Activated CD4-positive, alpha-beta memory T cell treated with anti-CD3 and anti-CD28 coated beads, Interleukin-2, amount 10 ng/mL, durations not matched to agents 7 days and 5 days (primary cell): ENCODE data around the gene SLC9C1. TPM values are rescaled to one million over a fixed set of nuclear protein-coding genes. Genes with fewer than 3 reads are reported as not detected.

Source experiments
- CTCF ChIA-PET: fragments of 350-600 bp; sonication (Branson Sonifier 250); formaldehyde crosslinking; loops from one replicate; lab custom pipeline; 2021; ENCODE audit warnings: antibody characterized with exemption, inconsistent platforms; lab: Charles Lee
- POLR2A ChIA-PET: fragments of 350-600 bp; sonication (Branson Sonifier 250); formaldehyde crosslinking; loops from one replicate; lab custom pipeline; 2021; ENCODE audit warnings: antibody characterized with exemption; lab: Charles Lee
- DNase-seq: peaks from one replicate; pipeline ENCODE4 v3.0.0-alpha.2; 2020
- H3K27ac Mint-ChIP-seq: one replicate; pipeline ENCODE4 v1.8.0; 2021; ENCODE audit warnings: mild to moderate bottlenecking, mixed read lengths
- H3K27me3 Mint-ChIP-seq: one replicate; pipeline ENCODE4 v1.8.0; 2021; ENCODE audit warnings: mixed read lengths
- H3K36me3 Mint-ChIP-seq: one replicate; pipeline ENCODE4 v1.8.0; 2021; ENCODE audit warnings: low read depth, mixed read lengths
- H3K4me1 Mint-ChIP-seq: one replicate; pipeline ENCODE4 v1.8.0; 2021; ENCODE audit warnings: mixed read lengths
- H3K4me3 Mint-ChIP-seq: one replicate; pipeline ENCODE4 v1.8.0; 2021; ENCODE audit warnings: mild to moderate bottlenecking, mixed read lengths
- H3K9me3 Mint-ChIP-seq: one replicate; pipeline ENCODE4 v1.8.0; 2021; ENCODE audit warnings: mixed read lengths
- total RNA-seq, 2 experiments: library from RNA; stranded (reverse); gene quantifications; one replicate each; pipeline ENCODE4 v1.2.3, GENCODE V29; 2021

SLC9C1 gene
- total RNA-seq, 2 experiments from 2014 or later: not detected

GRCh38 chr3:112149136-112149535 is 144.9 kb downstream of the SLC9C1 start:
- Mint-ChIP-seq H3K27me3 (no peaks in the 10 kb centered on the region), H3K9me3 (peaks cover 39% of the 10 kb centered on the region), H3K4me3 (no peak overlapping the region), H3K36me3 (peaks cover 29% of the 10 kb centered on the region), H3K4me1 (no peaks in the 10 kb centered on the region), H3K27ac (no peak overlapping the region)
- ChIA-PET CTCF (no interaction called here), POLR2A (no interaction called here)
- no peak for DNase-seq

- peaks cover 10% of the 10 kb centered on the region for H3K4me1 Mint-ChIP-seq
- H3K27me3 Mint-ChIP-seq: no peaks in the 10 kb centered on the region
- H3K36me3 Mint-ChIP-seq: peaks cover 32% of the 10 kb centered on the region
- H3K4me3 Mint-ChIP-seq: peak overlapping the region; percentile 45
- POLR2A ChIA-PET: interaction anchor here (1.3 kb wide), 1 partner anchor 418 kb away, joined by 3 read pairs; the partner anchor contains the start of genes ATG3 and SLC35A5
- CTCF ChIA-PET: interaction anchor here (1.5 kb wide), 1 partner anchor 32 kb away, joined by 4 read pairs; no protein-coding TSS in a partner anchor
- no peak for DNase-seq
- peaks cover 26% of the 10 kb centered on the region for H3K9me3 Mint-ChIP-seq
- H3K27ac Mint-ChIP-seq: peak overlapping the region; percentile 59
Measured at GRCh38 chr3:112143689-112144088, 150.3 kb downstream of the SLC9C1 start.

- peak overlapping the region; percentile 45 for H3K4me3 Mint-ChIP-seq
- peaks cover 26% of the 10 kb centered on the region for H3K9me3 Mint-ChIP-seq
- ChIA-PET POLR2A (interaction anchor here (1.3 kb wide), 1 partner anchor 419 kb away, joined by 3 read pairs; the partner anchor contains the start of genes ATG3 and SLC35A5), CTCF (interaction anchor here (1.5 kb wide), 1 partner anchor 32 kb away, joined by 4 read pairs; no protein-coding TSS in a partner anchor)
- H3K4me1 Mint-ChIP-seq: peaks cover 10% of the 10 kb centered on the region
- H3K27ac Mint-ChIP-seq: peak overlapping the region; percentile 59
- no peak for DNase-seq
- peaks cover 32% of the 10 kb centered on the region for H3K36me3 Mint-ChIP-seq
- no peaks in the 10 kb centered on the region for H3K27me3 Mint-ChIP-seq
Measured at GRCh38 chr3:112143251-112143650, 150.8 kb downstream of the SLC9C1 start.

GRCh38 chr3:112141293-112141692 is 152.7 kb downstream of the SLC9C1 start:
- peaks cover 18% of the 10 kb centered on the region for H3K36me3 Mint-ChIP-seq
- H3K27ac Mint-ChIP-seq: no peak overlapping the region
- ChIA-PET POLR2A (no interaction called here), CTCF (no interaction called here)
- H3K4me1 Mint-ChIP-seq: peaks cover 17% of the 10 kb centered on the region
- peaks cover 11% of the 10 kb centered on the region for H3K9me3 Mint-ChIP-seq
- H3K27me3 Mint-ChIP-seq: no peaks in the 10 kb centered on the region
- no peak overlapping the region for H3K4me3 Mint-ChIP-seq
- no peak for DNase-seq

GRCh38 chr3:112140584-112140983 is 153.4 kb downstream of the SLC9C1 start:
- POLR2A ChIA-PET: no interaction called here
- Mint-ChIP-seq H3K27me3 (no peaks in the 10 kb centered on the region), H3K4me1 (peaks cover 24% of the 10 kb centered on the region), H3K36me3 (peaks cover 10% of the 10 kb centered on the region), H3K27ac (no peak overlapping the region), H3K9me3 (peaks cover 7% of the 10 kb centered on the region), H3K4me3 (no peak overlapping the region)
- DNase-seq: no peak
- CTCF ChIA-PET: interaction anchor here (2.7 kb wide), 1 partner anchor 29 kb away, joined by 15 read pairs; no protein-coding TSS in a partner anchor

- H3K27me3 Mint-ChIP-seq: no peaks in the 10 kb centered on the region
- H3K4me1 Mint-ChIP-seq: peaks cover 38% of the 10 kb centered on the region
- CTCF ChIA-PET: interaction anchor here (1.2 to 3.7 kb wide), 8 partner anchors 10 to 504 kb away, joined by 3 to 31 read pairs (median 4); partner anchors contain the start of gene SLC9C1
Measured at GRCh38 chr3:112138219-112138969, 155.6 kb downstream of the SLC9C1 start.

GRCh38 chr3:112137781-112138180 is 156.2 kb downstream of the SLC9C1 start:
- ChIA-PET POLR2A (interaction anchor here (1.1 kb wide), 1 partner anchor 18 kb away, joined by 4 read pairs; no protein-coding TSS in a partner anchor), CTCF (interaction anchor here (1.0 to 3.7 kb wide), 12 partner anchors 8 to 505 kb away, joined by 3 to 31 read pairs (median 6); partner anchors contain the start of gene SLC9C1)
- peaks cover 41% of the 10 kb centered on the region for H3K4me1 Mint-ChIP-seq
- no peaks in the 10 kb centered on the region for H3K36me3 Mint-ChIP-seq
- no peaks in the 10 kb centered on the region for H3K27me3 Mint-ChIP-seq
- H3K27ac Mint-ChIP-seq: no peak overlapping the region
- no peak for DNase-seq
- H3K4me3 Mint-ChIP-seq: no peak overlapping the region
- no peaks in the 10 kb centered on the region for H3K9me3 Mint-ChIP-seq

More at GRCh38 chr3:112138219-112138969, 155.6 kb downstream of the SLC9C1 start:
- POLR2A ChIA-PET: no interaction called here
- Mint-ChIP-seq H3K36me3 (peaks cover 2% of the 10 kb centered on the region), H3K9me3 (no peaks in the 10 kb centered on the region), H3K27ac (no peak overlapping the region), H3K4me3 (no peak overlapping the region)
- no peak for DNase-seq

GRCh38 chr3:112136959-112137693 is 156.9 kb downstream of the SLC9C1 start:
- CTCF ChIA-PET: interaction anchor here (1.0 to 3.7 kb wide), 14 partner anchors 9 to 505 kb away, joined by 3 to 31 read pairs (median 4); partner anchors contain the start of gene SLC9C1
- Mint-ChIP-seq H3K27me3 (no peaks in the 10 kb centered on the region), H3K4me3 (no peak overlapping the region), H3K9me3 (no peaks in the 10 kb centered on the region), H3K27ac (no peak overlapping the region), H3K4me1 (peaks cover 46% of the 10 kb centered on the region), H3K36me3 (no peaks in the 10 kb centered on the region)
- DNase-seq: peak; percentile 53
- POLR2A ChIA-PET: interaction anchor here (1.1 kb wide), 1 partner anchor 18 kb away, joined by 4 read pairs; no protein-coding TSS in a partner anchor

GRCh38 chr3:112136046-112136445 is 158.0 kb downstream of the SLC9C1 start:
- POLR2A ChIA-PET: no interaction called here
- Mint-ChIP-seq H3K36me3 (no peaks in the 10 kb centered on the region), H3K4me3 (no peak overlapping the region), H3K4me1 (peaks cover 49% of the 10 kb centered on the region), H3K27ac (no peak overlapping the region), H3K9me3 (no peaks in the 10 kb centered on the region), H3K27me3 (no peaks in the 10 kb centered on the region)
- CTCF ChIA-PET: interaction anchor here (1.0 to 3.7 kb wide), 5 partner anchors 8 to 385 kb away, joined by 3 to 31 read pairs (median 5); partner anchors contain the start of gene SLC9C1
- DNase-seq: no peak

GRCh38 chr3:112134335-112135124 is 159.5 kb downstream of the SLC9C1 start:
- Mint-ChIP-seq H3K9me3 (no peaks in the 10 kb centered on the region), H3K4me1 (peaks cover 61% of the 10 kb centered on the region), H3K36me3 (peaks cover 10% of the 10 kb centered on the region), H3K27ac (peak overlapping the region; percentile 85), H3K27me3 (no peaks in the 10 kb centered on the region), H3K4me3 (no peak overlapping the region)
- ChIA-PET CTCF (no interaction called here), POLR2A (no interaction called here)
- DNase-seq: no peak

GRCh38 chr3:112133626-112134334 is 160.2 kb downstream of the SLC9C1 start:
- no peaks in the 10 kb centered on the region for H3K9me3 Mint-ChIP-seq
- ChIA-PET POLR2A (interaction anchor here (1.7 kb wide), 1 partner anchor 200 kb away, joined by 4 read pairs; the partner anchor contains the start of gene CD200), CTCF (interaction anchor here (1.0 to 1.9 kb wide), 2 partner anchors 9 to 22 kb away, joined by 3 to 4 read pairs; no protein-coding TSS in a partner anchor)
- H3K4me1 Mint-ChIP-seq: peaks cover 69% of the 10 kb centered on the region
- H3K36me3 Mint-ChIP-seq: peaks cover 16% of the 10 kb centered on the region
- no peaks in the 10 kb centered on the region for H3K27me3 Mint-ChIP-seq
- H3K27ac Mint-ChIP-seq: peak overlapping the region; percentile 85
- peak overlapping the region; percentile 87 for H3K4me3 Mint-ChIP-seq
- no peak for DNase-seq
